MCF 10A (cell line): ENCODE results near the gene BCAS3. TPM values are rescaled to one million over a fixed set of nuclear protein-coding genes. Genes with fewer than 3 reads are reported as not detected.

Source experiments
- BruUV-seq: library from RNA; stranded (reverse); fragments of 400-500 nt; replicated peaks from 2 replicates; lab custom pipeline; 2021; lab: Mats Ljungman, UMichigan
- CTCF ChIA-PET: fragments of 300-600 bp; sonication (Branson Sonifier 250); formaldehyde crosslinking; extraction: SDS; loops from one replicate; lab custom pipeline; 2021; ENCODE audit warnings: antibody characterized with exemption, inconsistent platforms; lab: Yijun Ruan, JAX
- POLR2A ChIA-PET: fragments of 300-600, 350-650 bp; sonication (Branson Sonifier 250); formaldehyde crosslinking; extraction: SDS; loops from one replicate; lab custom pipeline; 2020; ENCODE audit warnings: antibody characterized with exemption, inconsistent platforms; lab: Yijun Ruan, JAX
- DNase-seq: peaks from one replicate; pipeline ENCODE4 v3.0.0-alpha.2; 2018; ENCODE audit not compliant: unreplicated experiment
- H3K27ac Mint-ChIP-seq: one replicate; pipeline ENCODE4 v1.8.0; 2022; ENCODE audit warnings: mild to moderate bottlenecking, low read depth, mixed read lengths; ENCODE audit not compliant: unreplicated experiment
- H3K27me3 Mint-ChIP-seq: one replicate; pipeline ENCODE4 v1.8.0; 2022; ENCODE audit warnings: mixed read lengths; ENCODE audit not compliant: insufficient read depth, unreplicated experiment
- H3K36me3 Mint-ChIP-seq: one replicate; pipeline ENCODE4 v1.8.0; 2022; ENCODE audit warnings: mild to moderate bottlenecking, moderate library complexity, mixed read lengths; ENCODE audit not compliant: insufficient read depth, unreplicated experiment
- H3K4me1 Mint-ChIP-seq: one replicate; pipeline ENCODE4 v1.8.0; 2022; ENCODE audit warnings: mixed read lengths; ENCODE audit not compliant: insufficient read depth, unreplicated experiment
- H3K4me3 Mint-ChIP-seq: one replicate; pipeline ENCODE4 v1.8.0; 2022; ENCODE audit warnings: mild to moderate bottlenecking, moderate library complexity, mixed read lengths; ENCODE audit not compliant: unreplicated experiment
- H3K9me3 Mint-ChIP-seq: one replicate; pipeline ENCODE4 v1.8.0; 2022; ENCODE audit warnings: mixed read lengths; ENCODE audit not compliant: unreplicated experiment
- intact Hi-C: fragments of 100-400 bp; cut with micrococcal nuclease; formaldehyde crosslinking; loops from 2 replicates; pipeline ENCODE4 v1.14.1; 2022
- total RNA-seq: library from RNA; stranded (reverse); gene quantifications from 2 replicates; pipeline ENCODE4 v1.2.3, GENCODE V29; 2022
- TF ChIP-seq, protein P1 (sequence below): fragments of 200-600 bp; IDR thresholded peaks from one replicate; pipeline ENCODE4 v1.8.0; 2022; ENCODE audit warnings: antibody characterized with exemption, mild to moderate bottlenecking; ENCODE audit not compliant: unreplicated experiment

BCAS3 gene
- total RNA-seq, 1 experiment from 2014 or later: 14.6 TPM

DNA sequence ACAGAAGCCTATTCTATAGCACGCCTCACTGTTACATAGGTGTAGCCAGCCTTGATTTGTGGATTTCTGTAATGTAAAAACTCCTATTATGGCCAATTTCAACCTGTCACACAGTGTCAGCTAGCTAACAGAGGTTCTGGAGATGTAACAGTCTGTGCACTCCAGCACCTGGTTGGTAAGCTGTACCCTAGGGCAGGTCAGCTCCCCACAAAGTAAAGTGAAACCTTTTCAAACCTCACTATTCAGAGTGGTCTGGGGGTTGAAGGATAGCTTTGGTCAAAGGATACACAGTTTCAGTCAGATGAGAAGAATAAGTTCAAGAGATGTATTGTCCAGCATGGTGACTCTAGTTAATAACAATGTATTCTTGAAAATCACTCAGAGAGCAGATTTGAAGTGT, 693.5 kb downstream of the BCAS3 start:
- ChIA-PET CTCF (no interaction called here), POLR2A (interaction anchor here (0.6 to 1.6 kb wide), 3 partner anchors 15 to 38 kb away, joined by 3 to 4 read pairs (median 3); partner anchors contain the start of gene TBX2)
- Mint-ChIP-seq H3K27ac (no peak overlapping the region), H3K9me3 (no peaks in the 10 kb centered on the region), H3K4me1 (no peaks in the 10 kb centered on the region), H3K36me3 (peaks cover 7% of the 10 kb centered on the region), H3K27me3 (no peaks in the 10 kb centered on the region), H3K4me3 (no peak overlapping the region)
- no TSS peak for BruUV-seq
- no peak for DNase-seq
- TF ChIP-seq, protein P1, sequence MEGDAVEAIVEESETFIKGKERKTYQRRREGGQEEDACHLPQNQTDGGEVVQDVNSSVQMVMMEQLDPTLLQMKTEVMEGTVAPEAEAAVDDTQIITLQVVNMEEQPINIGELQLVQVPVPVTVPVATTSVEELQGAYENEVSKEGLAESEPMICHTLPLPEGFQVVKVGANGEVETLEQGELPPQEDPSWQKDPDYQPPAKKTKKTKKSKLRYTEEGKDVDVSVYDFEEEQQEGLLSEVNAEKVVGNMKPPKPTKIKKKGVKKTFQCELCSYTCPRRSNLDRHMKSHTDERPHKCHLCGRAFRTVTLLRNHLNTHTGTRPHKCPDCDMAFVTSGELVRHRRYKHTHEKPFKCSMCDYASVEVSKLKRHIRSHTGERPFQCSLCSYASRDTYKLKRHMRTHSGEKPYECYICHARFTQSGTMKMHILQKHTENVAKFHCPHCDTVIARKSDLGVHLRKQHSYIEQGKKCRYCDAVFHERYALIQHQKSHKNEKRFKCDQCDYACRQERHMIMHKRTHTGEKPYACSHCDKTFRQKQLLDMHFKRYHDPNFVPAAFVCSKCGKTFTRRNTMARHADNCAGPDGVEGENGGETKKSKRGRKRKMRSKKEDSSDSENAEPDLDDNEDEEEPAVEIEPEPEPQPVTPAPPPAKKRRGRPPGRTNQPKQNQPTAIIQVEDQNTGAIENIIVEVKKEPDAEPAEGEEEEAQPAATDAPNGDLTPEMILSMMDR: no peak
- intact Hi-C loops: no loop called here

DNA sequence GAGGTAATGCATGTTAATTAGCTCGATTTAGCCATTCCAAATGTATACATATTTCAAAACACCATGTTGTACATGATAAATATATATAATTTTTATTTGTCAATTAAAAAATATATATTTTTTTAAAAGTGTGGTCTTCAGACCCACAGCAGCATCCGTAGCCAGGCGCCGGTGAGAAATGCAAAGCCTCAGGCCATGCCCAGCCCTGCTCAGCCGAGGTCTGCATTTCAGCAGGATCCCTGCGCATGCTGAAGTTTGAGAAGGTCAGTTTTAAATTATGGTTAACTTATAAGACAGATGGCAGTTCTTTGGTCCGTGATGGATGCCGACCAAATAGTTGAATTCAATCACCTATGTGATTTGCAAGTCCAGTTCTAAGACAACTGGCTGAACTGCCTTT, 694.0 kb downstream of the BCAS3 start:
- H3K36me3 Mint-ChIP-seq: peaks cover 7% of the 10 kb centered on the region
- no peak overlapping the region for H3K4me3 Mint-ChIP-seq
- BruUV-seq: no TSS peak
- DNase-seq: no peak
- intact Hi-C loops: no loop called here
- H3K4me1 Mint-ChIP-seq: no peaks in the 10 kb centered on the region
- H3K27ac Mint-ChIP-seq: no peak overlapping the region
- POLR2A ChIA-PET: interaction anchor here (0.6 to 1.6 kb wide), 3 partner anchors 15 to 37 kb away, joined by 3 to 4 read pairs (median 3); partner anchors contain the start of gene TBX2
- H3K9me3 Mint-ChIP-seq: no peaks in the 10 kb centered on the region
- TF ChIP-seq, protein P1: no peak
- no peaks in the 10 kb centered on the region for H3K27me3 Mint-ChIP-seq
- CTCF ChIA-PET: no interaction called here

DNA sequence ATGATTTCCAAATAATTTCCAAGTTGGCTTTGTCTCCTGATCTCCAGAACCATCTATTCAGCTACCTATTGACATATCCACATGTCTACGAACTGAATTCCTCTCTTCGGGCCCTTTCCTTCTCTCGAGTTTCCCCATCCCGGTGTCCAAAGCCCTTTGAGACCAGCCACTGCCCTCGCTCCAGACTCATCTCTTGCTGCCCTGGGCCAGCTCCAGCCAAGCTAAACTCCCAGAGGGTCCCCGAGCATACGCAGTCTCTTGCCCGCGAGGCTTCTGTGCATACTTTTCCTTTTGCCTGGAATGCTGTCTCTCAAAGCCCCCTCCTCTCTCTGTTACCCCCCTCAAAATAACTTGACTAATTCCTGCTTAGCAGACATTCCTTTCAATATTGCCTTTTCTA, 694.8 kb downstream of the BCAS3 start:
- H3K4me3 Mint-ChIP-seq: no peak overlapping the region
- no peak overlapping the region for H3K27ac Mint-ChIP-seq
- CTCF ChIA-PET: interaction anchor here (0.6 to 0.7 kb wide), 2 partner anchors 32 to 158 kb away, joined by 3 to 5 read pairs; no protein-coding TSS in a partner anchor
- H3K9me3 Mint-ChIP-seq: no peaks in the 10 kb centered on the region
- no TSS peak for BruUV-seq
- no peaks in the 10 kb centered on the region for H3K4me1 Mint-ChIP-seq
- DNase-seq: no peak
- intact Hi-C loops: no loop called here
- no peaks in the 10 kb centered on the region for H3K27me3 Mint-ChIP-seq
- peaks cover 7% of the 10 kb centered on the region for H3K36me3 Mint-ChIP-seq
- TF ChIP-seq, protein P1: no peak
- POLR2A ChIA-PET: interaction anchor here (0.7 to 0.9 kb wide), 2 partner anchors 28 to 195 kb away, joined by 3 read pairs; partner anchors contain the start of gene TBX2

DNA sequence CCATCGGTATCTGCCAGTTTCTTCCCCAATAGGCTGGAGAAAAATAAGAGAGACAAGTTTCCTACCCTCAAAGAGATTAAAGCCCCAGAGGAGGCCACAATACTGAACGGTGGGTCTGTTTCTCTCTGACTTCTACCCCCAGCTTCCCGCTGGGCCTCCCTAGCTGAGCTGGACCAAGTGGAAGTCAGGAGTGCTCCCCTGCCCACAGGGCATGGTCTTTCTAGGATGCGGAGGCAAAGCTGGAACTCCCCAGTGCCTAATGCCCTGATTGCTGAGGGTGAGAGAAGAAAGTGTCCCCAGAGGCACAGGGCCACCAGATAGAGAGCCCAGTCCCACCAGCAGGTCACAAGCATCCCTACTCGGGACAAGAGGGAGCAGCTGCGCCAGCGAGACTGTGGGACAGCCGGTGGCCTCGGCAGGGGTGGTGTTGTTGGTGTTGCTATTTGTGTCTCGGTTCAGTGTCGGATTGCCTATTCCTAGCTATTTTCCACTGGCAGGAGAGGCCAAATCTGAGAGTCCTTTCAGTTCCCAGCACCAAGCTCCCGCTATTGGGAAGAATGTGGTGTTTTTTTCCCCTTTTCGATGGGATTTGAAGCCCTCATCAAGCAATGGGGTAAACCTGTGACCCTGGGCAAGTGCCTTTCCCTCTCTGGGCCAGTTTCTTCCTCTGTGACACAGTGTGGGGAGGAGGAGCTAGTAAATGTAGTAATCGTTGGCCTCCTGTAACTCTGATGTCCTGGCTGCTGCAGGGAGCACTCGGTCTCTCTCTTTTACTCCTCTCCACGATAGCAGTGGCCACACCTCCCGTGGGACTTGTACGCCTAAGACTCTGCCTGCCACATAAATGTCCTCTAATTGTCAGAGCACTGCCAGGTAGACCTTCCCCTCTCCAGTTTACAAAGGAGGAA, 699.5 kb downstream of the BCAS3 start:
- DNase-seq: no peak
- Mint-ChIP-seq H3K27me3 (no peaks in the 10 kb centered on the region), H3K4me3 (no peak overlapping the region), H3K9me3 (no peaks in the 10 kb centered on the region), H3K27ac (no peak overlapping the region), H3K4me1 (no peaks in the 10 kb centered on the region), H3K36me3 (peaks cover 4% of the 10 kb centered on the region)
- TF ChIP-seq, protein P1: no peak
- ChIA-PET POLR2A (no interaction called here), CTCF (interaction anchor here (0.6 to 0.9 kb wide), 2 partner anchors 15 to 551 kb away, joined by 3 read pairs; partner anchors contain the start of gene INTS2)
- BruUV-seq: no TSS peak
- intact Hi-C loops: no loop called here
